GM18951 (cell line): ENCODE data around the gene CYB5R4.

Experiments
- POLR2A ChIP-seq: IDR thresholded peaks from 4 replicates; pipeline ENCODE4 v1.6.1; 2011; ENCODE audit warnings: mild to moderate bottlenecking; ENCODE audit not compliant: insufficient read length, insufficient read depth; ENCODE audit errors: extremely low read depth
- in situ Hi-C: fragments of 300-500 bp; cut with MboI; formaldehyde crosslinking; loops from one replicate; pipeline ENCODE4 v1.12.0; 2022; ENCODE audit warnings: low sequenced_read_pairs, mixed read lengths, inconsistent platforms; ENCODE audit not compliant: unreplicated experiment

The CYB5R4 gene

GRCh38 chr6:83852528-83853177 is 6.8 kb upstream of the CYB5R4 start:
- in situ Hi-C loops: no loop called here
- no peak for TF ChIP-seq POLR2A

- in situ Hi-C loops: no loop called here
- TF ChIP-seq POLR2A: no peak
Observed at GRCh38 chr6:83853178-83854000, 6.1 kb upstream of the CYB5R4 start, which contains the start of gene RIPPLY2. RIPPLY2 (plus strand) TSS chr6:83853360; CDS start chr6:83853417, 57 bp downstream.

- in situ Hi-C loops: no loop called here
Observed at GRCh38 chr6:83854001-83854501, 5.4 kb upstream of the CYB5R4 start.

GRCh38 chr6:83854766-83855165 is 4.7 kb upstream of the CYB5R4 start:
- no peak for TF ChIP-seq POLR2A
- in situ Hi-C loops: no loop called here

More at GRCh38 chr6:83854001-83854501, 5.4 kb upstream of the CYB5R4 start:
- no peak for TF ChIP-seq POLR2A

- no peak for TF ChIP-seq POLR2A
- in situ Hi-C loops: no loop called here
Observed at GRCh38 chr6:83860359-83860755, 868 bp downstream of the CYB5R4 start.

GRCh38 chr6:83860782-83861495 is 1.4 kb downstream of the CYB5R4 start:
- TF ChIP-seq POLR2A: no peak
- in situ Hi-C loops: no loop called here

- in situ Hi-C loops: no loop called here
- no peak for TF ChIP-seq POLR2A
Observed at GRCh38 chr6:83862776-83863471, 3.4 kb downstream of the CYB5R4 start.

GRCh38 chr6:83867043-83867442 is 7.6 kb downstream of the CYB5R4 start:
- in situ Hi-C loops: no loop called here
- TF ChIP-seq POLR2A: no peak

- in situ Hi-C loops: no loop called here
- TF ChIP-seq POLR2A: no peak
Observed at GRCh38 chr6:83867527-83868161, 8.2 kb downstream of the CYB5R4 start.

GRCh38 chr6:83868639-83869038 is 9.2 kb downstream of the CYB5R4 start:
- in situ Hi-C loops: no loop called here
- TF ChIP-seq POLR2A: no peak

- in situ Hi-C loops: no loop called here
- no peak for TF ChIP-seq POLR2A
Observed at GRCh38 chr6:83870649-83871048, 11.2 kb downstream of the CYB5R4 start.

- TF ChIP-seq POLR2A: no peak
- in situ Hi-C loops: no loop called here
Observed at GRCh38 chr6:83872386-83873118, 13.1 kb downstream of the CYB5R4 start.
